Hypothalamus (tissue), 51 donors: Measurements from ENCODE around the gene DOK1.

Experiments
- DNase-seq, 51 donors: peaks; one replicate each; lab custom pipeline; 2025; lab: John Stamatoyannopoulos, UW

Gene DOK1

GRCh38 chr2:74553892-74554819 lies at the start of gene DOK1, which contains the start of gene LOXL3:
Gene DOK1, plus strand, starts transcription at chr2:74554720. Its CDS starts 35 bp downstream, at chr2:74554755.
Gene LOXL3, minus strand, starts transcription at chr2:74553942. Its CDS starts 1,308 bp downstream, at chr2:74552634.
- DNase-seq, result peak in 47 of 51 donors; percentile 10 to 81 (median 65)

- no peak for DNase-seq
Measured at GRCh38 chr2:74505448-74506246, 48.9 kb upstream of the DOK1 start.

GRCh38 chr2:74507145-74507925 lies 47.2 kb upstream of the DOK1 start, which contains the start of gene PCGF1:
Gene PCGF1, minus strand, starts transcription at chr2:74507695. Its CDS starts 27 bp downstream, at chr2:74507668.
- peak; percentile 77 to 100 (median 95) for DNase-seq

GRCh38 chr2:74507926-74508520 lies 46.5 kb upstream of the DOK1 start:
- peak in 13 of 51 donors; percentile 10 to 55 (median 25) for DNase-seq

GRCh38 chr2:74510272-74510671 lies 44.2 kb upstream of the DOK1 start:
- DNase-seq, result no peak

GRCh38 chr2:74511104-74511989 lies 43.2 kb upstream of the DOK1 start:
- no peak for DNase-seq

GRCh38 chr2:74512744-74513604 lies 41.5 kb upstream of the DOK1 start:
- no peak for DNase-seq

- DNase-seq, result no peak
Measured at GRCh38 chr2:74513605-74514367, 40.7 kb upstream of the DOK1 start.

GRCh38 chr2:74514368-74515270 lies 39.9 kb upstream of the DOK1 start, which contains the start of gene TLX2:
Gene TLX2, plus strand, starts transcription at chr2:74514450. Its CDS starts 357 bp downstream, at chr2:74514807.
- DNase-seq, result no peak

- no peak for DNase-seq
Measured at GRCh38 chr2:74515271-74515980, 39.1 kb upstream of the DOK1 start.

- peak in 19 of 51 donors; percentile 2 to 57 (median 14) for DNase-seq
Measured at GRCh38 chr2:74515981-74516633, 38.4 kb upstream of the DOK1 start.

- DNase-seq, result no peak
Measured at GRCh38 chr2:74516650-74517049, 37.9 kb upstream of the DOK1 start.

GRCh38 chr2:74522516-74522915 lies 32.0 kb upstream of the DOK1 start:
- DNase-seq, result no peak

- no peak for DNase-seq
Measured at GRCh38 chr2:74524005-74524404, 30.5 kb upstream of the DOK1 start.
